ENCODE results near the gene GAL. TPM values are rescaled to one million over a fixed set of nuclear protein-coding genes. Genes with fewer than 3 reads are reported as not detected.

GAL gene
- total and polyA plus RNA-seq, 2 of the 13 experiments (the other 11 are each of a cell fraction or from before 2014, with no cell fraction given): not detected

- Histone ChIP-seq H3K4me2 (ENCODE audit: low read depth, low read length) (no peak overlapping the region), H3K4me3 (replicated peaks in 1 of 3; ENCODE audit: insufficient read depth in 1 of 3, low read depth in 2 of 3, low read length in 3 of 3) (no peak overlapping the region), H3K27ac (ENCODE audit: extremely low read length, insufficient read depth, low read length) (no peak overlapping the region), H4K20me1 (ENCODE audit: insufficient read depth, low read length) (no peaks in the 10 kb centered on the region), H2AFZ (ENCODE audit: low read length) (no peak overlapping the region), H3K36me3 (replicated peaks in 1 of 2; ENCODE audit: control insufficient read depth in 1 of 2, insufficient read depth in 2 of 2, low read length in 2 of 2) (no peaks in the 10 kb centered on the region), H3K9ac (ENCODE audit: insufficient read depth, low read depth, low read length) (no peak overlapping the region), H3K4me1 (ENCODE audit: insufficient read depth, low read length) (peaks cover 5% of the 10 kb centered on the region), H3K79me2 (ENCODE audit: insufficient read depth, low read length) (no peaks in the 10 kb centered on the region), H3K9me3 (ENCODE audit: low read length) (no peaks in the 10 kb centered on the region), H3K27me3 (ENCODE audit: control insufficient read depth in 1 of 2, insufficient read depth in 2 of 2, low read length in 2 of 2) (peaks cover 14 to 79% of the 10 kb centered on the region in 2 experiments)
- 57% methylated on average over 13 of the region's 18 CpGs for WGBS (ENCODE audit: low lambda C conversion rate)
- CTCF ChIA-PET (ENCODE audit: low intra/inter-chr PET ratio, low total read pairs): no interaction called here
- POLR2A ChIA-PET: no interaction called here
- in situ Hi-C loops (cut with HindIII; ENCODE audit: extremely low pct_ligation_motif_present, low pct_unique_long_range_greater_than_20kb): no loop called here
- BruUV-seq (replicated peaks): no TSS peak
- FAIRE-seq: no peak
- intact Hi-C loops (cut with micrococcal nuclease; ENCODE audit: unreplicated experiment): no loop called here
- DNase-seq (ENCODE audit: low spot score): no peak
- no peak for ATAC-seq
- TF ChIP-seq ZNF276 (CRISPR knock-in tag; IDR thresholded peaks at IDR 0.05; ENCODE audit: low read depth) (no peak), ZBTB3 (CRISPR knock-in tag; IDR thresholded peaks at IDR 0.05; ENCODE audit: borderline replicate concordance, low read depth) (no peak), HNF4G (IDR thresholded peaks at IDR 0.05; ENCODE audit: borderline replicate concordance, low read depth, low read length) (no peak), HNF4G (CRISPR knock-in tag; IDR thresholded peaks at IDR 0.05; ENCODE audit: borderline replicate concordance, low read depth) (no peak), ZNF142 (CRISPR knock-in tag; IDR thresholded peaks at IDR 0.05) (no peak), HNF1A (IDR thresholded peaks at IDR 0.05; ENCODE audit: low read depth) (no peak), HNF1A (CRISPR knock-in tag; IDR thresholded peaks at IDR 0.05; ENCODE audit: borderline replicate concordance) (no peak), HCFC1 (IDR thresholded peaks at IDR 0.05; ENCODE audit: low read depth, low read length) (no peak), NR2F2 (IDR thresholded peaks at IDR 0.05; ENCODE audit: borderline replicate concordance, low read depth) (no peak), GTF3A (CRISPR knock-in tag; conservative IDR thresholded peaks at IDR 0.05) (no peak)
Measured at GRCh38 chr11:68660066-68660810, 24.1 kb upstream of the GAL start.
